GM18499 (cell line): ENCODE data around the gene RAB6B.
A peak's percentile ranks its signal among the peaks of the same experiment; 100 is the strongest.

ENCODE experiments used
- ATAC-seq: cut with Tn5 transposase; IDR thresholded peaks from one replicate; pipeline ENCODE4 v1.9.1; 2021; ENCODE audit warnings: moderate number of reproducible peaks; ENCODE audit not compliant: insufficient read depth, unreplicated experiment

Gene RAB6B

DNA sequence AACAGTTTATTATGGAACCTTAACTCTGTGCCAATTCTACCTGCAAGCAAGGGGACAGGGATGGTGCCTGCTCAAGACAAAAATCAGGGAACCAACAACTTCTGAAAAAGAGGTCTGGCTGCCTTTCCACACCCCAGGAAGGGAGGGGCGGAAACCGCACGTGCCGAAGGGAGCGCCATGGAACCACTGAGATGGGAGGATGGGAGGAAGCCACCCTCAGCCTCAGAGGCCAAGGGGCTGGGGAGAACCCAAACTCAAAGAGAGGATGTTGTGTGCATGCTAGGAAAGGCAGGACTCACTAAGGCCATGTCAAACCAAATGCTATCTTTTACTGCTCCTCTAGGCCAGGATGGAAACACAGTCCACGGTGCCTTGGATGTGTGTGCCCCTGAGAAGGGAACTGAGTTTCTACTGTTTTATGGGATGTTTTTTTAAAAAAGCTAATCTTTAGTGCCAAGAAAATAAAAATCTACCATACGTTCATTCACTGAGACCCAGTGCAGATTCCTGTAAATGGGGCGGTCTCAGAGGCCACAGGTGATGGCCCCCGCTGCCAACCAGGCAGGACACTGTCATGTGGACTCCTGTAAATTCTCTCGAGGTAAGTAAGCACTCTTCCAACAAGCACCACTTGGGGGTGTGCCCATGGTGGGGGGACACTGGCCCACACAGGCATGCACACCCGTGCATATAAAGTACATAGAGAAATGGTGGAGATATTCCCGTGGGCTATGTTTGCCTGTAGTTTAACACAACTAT, 69.5 kb downstream of the RAB6B start:
- ATAC-seq, result no peak

GRCh38 chr3:133824961-133825485, 70.7 kb downstream of the RAB6B start:
- no peak for ATAC-seq

GRCh38 chr3:133821767-133822638, 73.7 kb downstream of the RAB6B start:
- no peak for ATAC-seq

DNA sequence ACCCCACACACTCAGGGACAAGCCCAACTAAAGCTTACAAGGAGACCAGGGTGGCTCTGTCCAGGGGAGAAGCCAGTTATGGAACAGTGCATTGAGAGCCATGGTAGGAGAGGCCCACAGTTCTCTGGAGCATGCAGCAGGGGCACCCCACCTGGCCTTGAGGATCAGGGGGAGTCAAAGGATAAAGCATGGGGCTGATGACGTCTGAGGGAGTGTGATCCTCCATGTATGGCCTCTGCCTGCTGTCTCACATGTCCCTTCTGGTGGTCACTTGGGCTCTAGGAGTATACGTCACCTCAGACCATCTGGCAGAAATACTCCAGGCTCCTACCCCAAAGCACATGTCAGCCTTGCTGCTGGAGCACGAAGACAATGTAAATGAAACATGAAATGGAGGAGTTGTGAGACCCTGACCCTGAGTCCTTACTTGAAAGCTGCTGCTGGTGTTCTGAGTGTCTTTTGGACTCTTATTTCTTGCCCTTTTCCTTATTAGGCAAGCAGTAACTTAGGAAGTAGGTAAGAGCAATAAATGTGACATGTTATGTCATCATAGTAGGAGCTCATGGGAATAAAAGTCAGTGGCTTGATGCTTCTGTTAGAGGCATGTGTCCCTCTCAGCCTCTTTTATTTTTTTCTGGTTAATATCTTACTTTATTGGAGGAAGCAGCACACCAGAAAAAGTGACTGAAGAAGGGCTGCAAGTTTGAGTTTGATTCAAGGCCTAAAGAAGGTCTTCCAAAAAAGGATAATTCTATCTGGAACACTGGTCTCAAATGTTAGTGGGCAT, 74.6 kb downstream of the RAB6B start:
- no peak for ATAC-seq

GRCh38 chr3:133820129-133820528, 75.6 kb downstream of the RAB6B start:
- ATAC-seq, result no peak

DNA sequence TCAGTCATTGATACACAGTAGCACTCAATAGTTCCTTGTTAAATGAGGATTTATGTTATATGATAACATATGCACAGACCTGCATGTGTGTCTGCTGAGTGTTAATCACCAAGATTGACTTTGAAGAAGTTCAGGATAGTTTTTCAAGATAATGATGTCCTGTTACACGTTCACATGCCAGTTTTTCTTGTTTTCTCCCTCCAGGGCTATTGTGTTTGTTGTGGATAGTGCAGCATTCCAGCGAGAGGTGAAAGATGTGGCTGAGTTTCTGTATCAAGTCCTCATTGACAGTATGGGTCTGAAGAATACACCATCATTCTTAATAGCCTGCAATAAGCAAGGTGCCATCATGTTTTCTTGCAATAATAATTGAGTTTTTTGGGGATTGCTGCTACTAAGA, 80.3 kb downstream of the RAB6B start:
- no peak for ATAC-seq

- no peak for ATAC-seq
These were observed 82.8 kb downstream of the RAB6B start for GRCh38 chr3:133812872-133813271.

- peak; percentile 93 for ATAC-seq
These were observed 89.8 kb downstream of the RAB6B start, which contains the start of gene SRPRB for GRCh38 chr3:133805702-133806475. Gene SRPRB (plus strand): TSS chr3:133805815. CDS start chr3:133805849, 34 bp downstream.

DNA sequence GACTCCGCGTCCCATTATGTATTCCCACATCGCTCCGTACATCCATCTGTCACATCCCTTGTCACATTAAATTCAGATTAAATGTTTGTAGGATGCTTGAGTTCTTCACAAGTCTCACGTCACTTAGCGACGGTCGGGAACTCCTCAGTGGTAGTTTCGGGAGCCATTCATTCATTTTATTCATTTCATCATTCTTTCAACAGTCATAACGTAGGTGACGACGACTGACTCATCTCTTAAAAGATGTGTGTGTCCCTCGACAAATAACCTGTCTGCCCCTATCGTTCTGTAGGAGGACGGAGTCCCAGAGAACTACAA, 90.3 kb downstream of the RAB6B start:
- no peak for ATAC-seq

DNA sequence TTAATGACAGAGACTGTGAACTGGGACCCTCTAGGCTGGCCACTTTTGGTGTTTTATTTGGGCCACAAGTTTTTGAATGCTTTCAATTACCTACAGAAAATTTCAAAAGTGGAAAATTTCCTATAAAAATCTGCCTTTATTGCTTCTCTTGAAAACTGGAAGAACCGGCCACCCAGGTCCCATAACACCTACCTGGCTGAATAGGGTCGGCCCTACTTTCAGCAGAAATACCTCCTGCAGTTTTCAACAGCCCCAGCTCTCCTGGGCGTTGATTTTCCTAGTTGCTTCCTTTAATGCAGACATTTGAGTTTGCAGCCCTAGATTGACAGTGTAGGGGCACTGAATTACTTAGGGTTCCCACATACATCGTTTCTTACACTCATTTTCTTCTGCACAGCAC, 90.8 kb downstream of the RAB6B start:
- ATAC-seq, result no peak

DNA sequence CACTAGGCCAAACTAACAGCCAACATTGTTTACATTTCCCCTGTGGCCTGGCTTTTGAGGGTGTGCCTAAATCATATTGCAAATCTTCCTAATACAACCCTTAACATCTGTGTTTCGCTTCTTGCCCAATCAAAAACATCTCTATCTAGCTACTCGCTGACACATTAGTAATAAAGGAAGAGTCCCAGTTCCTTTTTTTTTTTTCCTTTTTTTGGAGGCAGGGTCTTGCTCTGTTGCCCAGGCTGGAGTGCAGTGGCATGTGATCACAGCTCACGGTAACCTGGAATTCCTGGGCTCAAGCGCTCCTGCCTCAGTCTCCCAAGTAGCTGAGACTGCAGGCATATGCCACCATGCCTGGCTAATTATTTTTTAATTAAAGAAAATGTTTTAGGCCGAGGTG, 92.2 kb downstream of the RAB6B start:
- no peak for ATAC-seq

DNA sequence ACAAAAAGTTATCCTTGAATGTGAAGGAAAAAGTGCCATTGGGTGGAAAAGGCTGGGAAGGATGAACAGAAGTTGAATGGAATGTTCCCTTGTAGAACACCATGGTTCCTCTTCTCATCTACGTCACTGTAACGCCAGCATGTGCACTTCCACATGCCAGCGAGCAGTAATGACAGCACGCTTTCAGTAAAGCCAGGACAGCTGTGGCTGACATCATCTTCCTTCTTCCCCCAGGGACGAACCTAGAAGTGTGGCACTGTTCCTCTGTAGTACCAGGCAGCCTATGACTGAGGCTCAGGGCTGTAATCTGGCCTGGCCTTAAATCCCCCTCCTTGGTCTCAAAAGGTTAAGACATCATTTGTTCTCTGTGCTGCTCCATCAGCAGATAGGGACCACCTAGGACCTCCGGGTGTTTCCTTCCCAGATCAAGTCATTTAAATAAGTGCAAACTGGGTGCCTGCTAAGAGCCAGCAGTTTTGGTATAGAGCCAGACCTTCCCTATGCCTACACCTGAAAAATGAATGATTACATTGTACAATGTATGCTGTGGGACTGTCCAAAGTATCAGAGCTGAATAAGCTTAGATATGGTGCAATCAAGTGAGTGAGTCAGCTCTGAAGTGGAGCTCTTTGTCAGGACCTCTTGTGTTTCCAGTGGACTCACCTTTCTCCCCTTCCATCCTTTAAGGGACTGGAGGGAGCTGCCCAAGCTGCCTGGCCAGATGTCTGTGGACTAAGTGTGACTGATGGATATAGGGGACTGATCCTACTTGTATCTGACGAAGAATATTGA, 95.7 kb downstream of the RAB6B start:
- no peak for ATAC-seq

DNA sequence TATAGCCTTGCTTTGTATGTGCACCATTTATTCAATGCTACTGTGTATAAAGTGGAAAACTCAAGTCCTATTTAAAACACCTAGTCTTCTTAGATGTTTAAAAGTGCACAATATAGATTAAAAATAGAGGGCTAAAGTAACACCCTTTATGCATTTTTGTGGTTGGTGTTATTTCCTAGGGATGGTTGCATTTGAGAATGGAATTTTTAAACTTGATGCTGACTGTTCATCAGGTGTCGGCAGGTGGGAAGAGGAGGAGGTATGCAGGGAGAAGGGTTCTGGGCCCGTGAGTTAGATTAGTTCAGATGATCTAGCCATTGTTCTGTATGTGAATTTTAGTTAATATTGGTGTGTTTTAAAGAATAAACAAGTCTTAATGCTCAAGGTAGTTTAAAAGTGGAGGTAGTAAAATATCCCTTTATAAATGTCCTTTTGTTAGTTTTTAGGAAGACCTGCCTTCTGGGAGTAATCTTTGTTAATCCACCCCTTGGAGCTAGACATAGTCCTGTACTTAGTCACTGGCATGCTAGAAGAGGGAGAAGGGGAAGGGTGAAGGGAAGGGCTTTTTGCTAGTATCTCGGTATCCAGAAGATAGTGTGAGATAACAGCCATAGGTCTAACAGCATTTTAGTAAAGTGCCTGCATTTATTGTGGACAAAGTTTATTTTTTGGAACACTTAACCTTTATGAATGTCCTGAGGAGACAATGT, 98.1 kb downstream of the RAB6B start:
- ATAC-seq, result no peak

GRCh38 chr3:133792171-133792763, 103.4 kb downstream of the RAB6B start:
- no peak for ATAC-seq

DNA sequence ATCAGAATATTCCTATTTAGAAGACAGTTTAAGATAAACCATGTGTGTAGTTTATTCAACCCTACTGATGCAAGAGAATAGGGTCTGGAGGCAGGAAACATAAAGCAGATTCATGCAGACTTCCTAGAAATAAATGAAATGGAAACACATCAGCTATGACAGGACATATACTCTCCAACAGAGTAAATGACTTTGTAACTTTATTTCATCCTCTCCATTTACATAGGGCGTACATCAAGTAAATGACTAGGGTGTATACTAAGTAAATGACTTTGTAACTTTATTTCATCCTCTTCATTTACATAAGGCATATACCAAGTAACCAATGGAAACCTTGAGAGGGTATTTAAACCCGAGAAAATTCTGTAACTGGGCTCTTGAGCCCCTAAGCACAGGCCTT, 107.7 kb downstream of the RAB6B start:
- no peak for ATAC-seq

DNA sequence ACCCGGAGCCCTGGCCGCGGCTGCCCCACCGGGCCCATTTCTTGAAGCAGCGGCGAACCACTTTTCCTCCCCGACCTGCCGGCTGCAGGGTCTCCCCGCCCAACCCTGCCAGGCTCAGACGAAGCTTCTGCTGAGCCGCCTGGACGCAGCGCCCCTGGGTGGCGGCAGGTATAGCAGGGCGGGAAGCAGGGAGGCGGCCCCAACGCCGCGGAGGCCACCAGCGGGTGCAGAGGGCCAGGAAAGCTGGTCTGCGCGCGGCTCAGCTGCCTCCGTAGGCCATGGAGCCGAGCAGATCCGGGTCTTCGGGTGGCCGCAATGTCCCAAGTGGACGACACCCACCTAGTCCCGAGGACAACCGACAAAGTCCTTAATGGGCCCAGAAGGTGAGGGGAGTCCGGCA, 111.9 kb downstream of the RAB6B start:
- no peak for ATAC-seq

DNA sequence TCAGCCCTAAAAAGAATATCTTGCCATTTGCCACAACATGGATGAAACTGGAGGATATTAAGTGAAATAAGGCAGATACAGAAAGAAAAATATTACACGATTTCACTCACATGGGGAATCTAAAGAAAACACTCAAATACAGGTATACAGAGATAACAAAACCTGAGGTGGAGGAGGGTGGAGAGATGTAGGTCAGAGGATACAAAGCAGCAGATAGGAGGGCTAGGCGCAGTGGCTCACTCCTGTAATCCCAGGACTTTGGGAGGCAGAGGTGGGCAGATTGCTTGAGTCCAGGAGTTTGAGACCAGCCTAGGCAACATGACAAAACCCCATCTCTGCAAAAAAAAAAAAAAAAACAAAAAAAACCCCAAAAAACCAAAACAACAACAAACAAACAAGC, 113.2 kb downstream of the RAB6B start:
- no peak for ATAC-seq

DNA sequence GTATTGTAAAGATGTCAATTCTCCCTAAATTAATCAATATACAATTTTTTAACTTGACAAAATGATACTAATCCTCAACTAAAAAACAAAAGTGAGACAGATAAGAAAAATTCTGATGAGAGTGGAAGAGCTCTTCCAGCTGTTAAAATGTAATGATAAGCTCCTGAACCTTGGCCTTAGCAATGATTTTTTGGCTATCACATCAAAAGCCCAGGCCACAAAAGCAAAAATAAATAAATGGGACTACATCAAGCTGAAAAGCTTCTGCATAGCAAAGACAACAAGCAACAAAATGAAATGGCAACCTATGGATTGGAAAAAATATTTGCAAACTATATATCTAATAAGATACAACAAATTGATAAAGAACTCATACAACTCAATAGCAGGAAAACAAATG, 114.1 kb downstream of the RAB6B start:
- ATAC-seq, result no peak
